T1000 (cell line): ENCODE results near the gene LMOD2.

Experiments used
- DNase-seq: peaks from one replicate; lab custom pipeline; 2025; ENCODE audit warnings: mixed read lengths; lab: John Stamatoyannopoulos, UW

The LMOD2 gene

DNA sequence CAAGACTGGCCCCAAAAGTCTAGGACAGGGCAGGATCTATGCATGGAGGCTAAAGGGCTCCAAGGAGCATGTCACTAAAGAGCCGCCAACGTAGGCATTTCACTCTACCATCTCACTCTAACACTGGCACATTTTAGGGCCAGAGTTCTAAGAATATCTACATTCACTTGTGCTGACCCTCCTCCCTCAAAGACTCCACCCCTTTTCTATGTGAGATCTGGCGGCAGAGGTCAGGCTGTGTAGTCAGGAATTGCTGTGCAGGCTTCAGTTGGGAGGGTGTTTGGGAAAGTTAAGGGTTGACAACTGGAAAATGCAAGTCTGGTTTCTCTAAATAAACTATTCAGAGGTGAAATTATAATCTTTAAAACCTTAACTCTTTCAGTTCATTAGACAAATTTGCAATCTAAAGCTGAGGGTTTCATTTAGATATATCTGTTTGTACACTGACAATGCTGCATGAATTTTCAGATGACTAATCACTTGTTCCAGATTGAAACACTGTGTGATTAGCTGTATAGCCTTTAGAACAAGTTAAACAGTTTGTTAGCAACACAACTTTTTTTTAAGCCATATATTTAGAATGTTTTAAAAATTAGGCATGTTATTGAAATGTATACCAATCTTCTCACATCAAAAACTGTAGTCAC, 18.2 kb downstream of the LMOD2 start:
- DNase-seq, result no peak

GRCh38 chr7:123674399-123675180, 18.9 kb downstream of the LMOD2 start:
- no peak for DNase-seq

DNA sequence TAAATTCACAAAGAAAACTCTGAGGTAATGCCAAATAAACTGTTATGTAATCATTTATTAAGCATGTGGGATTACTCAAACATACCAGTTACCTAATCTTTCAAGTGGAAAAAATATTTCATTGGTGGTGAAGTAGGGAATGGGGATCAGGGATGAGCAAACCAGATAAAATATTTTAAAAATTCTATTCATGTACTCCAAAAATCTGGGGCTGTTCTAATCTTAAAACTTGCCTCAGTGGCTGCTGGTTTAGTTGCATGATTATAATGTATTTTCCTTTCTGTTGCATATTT, 19.5 kb downstream of the LMOD2 start:
- DNase-seq, result no peak

DNA sequence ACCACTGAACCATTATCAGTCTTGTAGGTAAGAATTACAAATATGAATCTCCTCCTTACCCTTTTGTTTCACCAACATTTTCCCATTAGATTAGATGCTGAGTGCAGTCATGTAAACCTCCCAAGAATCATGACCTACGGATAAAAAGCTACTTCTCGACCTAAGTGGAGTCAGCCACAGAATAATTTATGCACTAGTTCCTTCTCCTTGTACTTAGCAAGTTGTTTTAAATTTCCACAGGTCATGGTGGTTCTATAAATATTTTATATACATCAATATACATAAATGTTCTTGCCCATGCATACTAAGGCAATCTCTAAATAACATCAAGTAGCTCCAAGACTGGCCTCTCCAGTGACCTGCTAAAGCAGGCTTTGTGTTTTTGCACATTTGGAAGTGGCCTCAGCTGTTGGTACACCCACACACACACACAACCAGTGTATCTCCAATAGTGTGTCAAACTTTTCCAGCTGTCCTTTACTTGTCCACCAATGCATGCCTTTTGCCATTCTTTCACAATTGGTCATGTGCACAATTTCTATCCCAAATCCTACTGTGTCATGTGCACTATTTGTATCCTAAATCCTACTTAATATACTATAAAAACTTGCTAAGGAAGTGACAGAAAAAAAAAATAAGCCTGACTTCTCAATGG, 21.5 kb downstream of the LMOD2 start:
- no peak for DNase-seq

GRCh38 chr7:123679614-123680013, 23.9 kb downstream of the LMOD2 start:
- DNase-seq, result no peak

DNA sequence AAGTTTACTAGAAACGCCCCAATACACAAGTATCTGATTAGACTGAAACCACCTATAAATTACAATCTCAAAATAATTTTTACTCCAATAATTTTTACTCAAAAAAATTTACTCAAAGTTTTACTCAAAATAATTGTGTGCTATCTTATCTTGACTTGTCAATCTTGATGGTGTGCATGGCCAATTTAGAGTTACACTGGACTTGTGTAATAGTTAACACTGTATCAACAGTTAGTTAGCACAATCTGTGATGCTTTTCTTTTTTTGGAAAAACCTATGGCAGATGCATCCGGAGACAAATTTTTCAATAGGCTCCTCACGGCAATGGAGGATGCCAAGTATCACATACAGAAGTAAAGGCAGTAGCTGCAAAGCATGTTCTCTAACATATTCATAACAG, 24.9 kb downstream of the LMOD2 start:
- no peak for DNase-seq

- no peak for DNase-seq
Measured at GRCh38 chr7:123681561-123681960, 25.9 kb downstream of the LMOD2 start.

GRCh38 chr7:123682690-123683089, 27.0 kb downstream of the LMOD2 start:
- DNase-seq, result no peak

- no peak for DNase-seq
Measured at GRCh38 chr7:123687161-123687560, 31.5 kb downstream of the LMOD2 start.

DNA sequence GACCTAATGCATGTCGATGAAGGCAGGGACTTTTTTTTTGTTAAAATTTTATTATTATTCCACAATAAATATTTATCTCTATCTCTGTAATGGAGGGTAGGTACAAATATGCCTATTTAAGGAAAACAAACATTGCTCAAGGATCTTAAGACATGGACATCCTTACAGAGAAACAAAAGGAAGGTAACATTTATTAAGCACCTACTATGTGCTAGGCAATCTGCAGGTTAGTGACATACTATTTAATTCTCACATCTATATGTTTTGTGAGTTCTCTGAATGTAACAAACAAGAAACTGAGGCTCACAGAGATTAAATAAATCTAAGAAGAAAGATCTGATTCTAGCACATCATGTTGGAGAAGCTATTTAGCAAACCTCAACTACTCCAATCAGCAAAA, 32.1 kb downstream of the LMOD2 start:
- no peak for DNase-seq

- DNase-seq, result no peak
Measured at GRCh38 chr7:123689250-123689649, 33.6 kb downstream of the LMOD2 start.

GRCh38 chr7:123690550-123690949, 34.9 kb downstream of the LMOD2 start:
- DNase-seq, result no peak

DNA sequence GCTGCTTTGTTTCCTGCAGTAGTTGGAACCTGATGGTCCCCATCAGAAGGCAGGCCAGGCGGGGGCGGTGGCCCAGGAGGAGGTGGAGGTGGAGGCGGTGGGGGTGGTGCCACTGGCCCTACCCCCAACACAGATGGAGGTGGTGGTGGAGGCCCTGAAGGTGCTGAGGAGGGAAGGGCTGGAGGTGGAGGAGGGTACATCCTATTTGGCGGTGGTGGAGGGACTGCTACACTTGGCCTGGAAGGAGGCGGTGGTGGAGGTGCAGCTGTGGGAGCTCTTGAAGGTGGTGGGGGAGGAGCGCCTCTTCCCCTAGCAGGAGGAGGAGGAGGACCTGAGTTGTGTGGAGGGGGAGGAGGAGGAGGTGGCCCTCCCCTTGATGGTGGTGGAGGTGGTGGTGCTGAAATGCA, 36.8 kb downstream of the LMOD2 start:
- no peak for DNase-seq

DNA sequence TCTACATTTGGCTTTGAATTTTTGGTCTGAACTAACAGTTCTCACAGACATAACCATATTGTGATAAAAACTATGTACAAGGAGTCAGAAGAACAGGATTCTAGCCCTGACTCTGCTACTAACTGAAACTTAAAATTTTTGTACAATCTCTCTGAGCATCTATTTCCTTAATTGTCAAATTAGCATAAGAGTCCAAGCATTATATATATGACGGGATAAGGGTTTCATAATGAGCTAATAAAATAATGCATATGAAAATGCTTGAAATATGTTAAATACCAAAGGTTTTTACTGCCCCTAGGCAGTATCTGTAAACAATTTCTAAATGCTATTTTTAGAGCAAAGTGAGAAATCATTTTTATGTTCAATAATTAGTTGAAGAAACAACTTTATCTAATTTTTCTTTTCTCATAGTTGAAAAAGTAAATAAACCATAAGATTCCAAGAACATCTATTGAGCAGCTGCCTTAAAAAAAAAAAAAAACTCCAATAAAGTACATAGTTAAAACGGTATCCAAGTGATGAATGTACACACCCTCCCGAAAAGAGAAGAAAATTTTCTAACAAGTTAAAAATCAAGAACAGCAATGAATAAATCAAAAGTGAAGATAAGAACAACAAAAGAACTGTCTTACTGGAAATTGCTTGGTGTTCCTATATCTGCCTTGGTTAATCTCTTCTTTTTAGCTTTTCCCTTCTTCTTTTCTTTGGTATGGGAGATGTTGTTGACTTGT, 40.4 kb downstream of the LMOD2 start:
- DNase-seq, result no peak

- DNase-seq, result no peak
Measured at GRCh38 chr7:123705211-123705901, 49.7 kb downstream of the LMOD2 start.

DNA sequence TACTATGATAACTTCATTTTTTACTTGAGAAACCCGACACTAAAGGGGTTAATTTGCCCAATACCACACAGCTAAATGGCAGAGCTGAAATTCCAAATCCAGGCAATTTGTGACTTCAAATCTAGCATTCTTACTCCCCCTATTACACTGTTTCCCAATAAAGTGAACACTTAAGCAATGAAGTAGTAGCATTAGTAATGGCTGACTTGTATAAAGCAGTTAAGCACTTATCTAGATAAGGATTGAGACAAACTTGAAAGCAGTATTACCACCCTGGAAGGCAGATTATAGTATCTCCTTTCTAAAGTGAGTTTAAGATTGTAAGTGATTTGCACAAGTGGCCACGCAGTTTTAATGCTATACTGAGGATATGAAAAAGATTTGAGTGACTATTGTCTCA, 53.9 kb downstream of the LMOD2 start:
- no peak for DNase-seq

DNA sequence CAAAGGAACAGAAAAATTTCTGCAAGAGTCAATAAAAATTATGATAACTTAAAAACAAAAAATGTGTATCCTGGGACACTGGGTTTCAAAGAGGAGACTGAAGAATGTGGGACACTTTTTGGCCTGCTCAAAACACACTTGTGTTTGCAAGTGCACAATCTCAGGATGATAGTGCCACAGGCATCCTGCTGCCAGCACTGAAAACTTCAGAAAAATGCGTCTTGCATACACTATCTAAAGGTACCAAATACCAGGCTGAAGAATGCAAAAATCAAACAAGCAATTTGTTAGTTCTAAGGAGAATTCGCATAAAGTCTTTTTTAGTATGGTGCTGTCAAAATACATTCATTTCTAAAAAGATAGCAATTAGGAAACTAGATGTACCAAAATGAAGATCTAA, 55.0 kb downstream of the LMOD2 start:
- no peak for DNase-seq

- DNase-seq, result no peak
Measured at GRCh38 chr7:123711832-123712293, 56.2 kb downstream of the LMOD2 start.

DNA sequence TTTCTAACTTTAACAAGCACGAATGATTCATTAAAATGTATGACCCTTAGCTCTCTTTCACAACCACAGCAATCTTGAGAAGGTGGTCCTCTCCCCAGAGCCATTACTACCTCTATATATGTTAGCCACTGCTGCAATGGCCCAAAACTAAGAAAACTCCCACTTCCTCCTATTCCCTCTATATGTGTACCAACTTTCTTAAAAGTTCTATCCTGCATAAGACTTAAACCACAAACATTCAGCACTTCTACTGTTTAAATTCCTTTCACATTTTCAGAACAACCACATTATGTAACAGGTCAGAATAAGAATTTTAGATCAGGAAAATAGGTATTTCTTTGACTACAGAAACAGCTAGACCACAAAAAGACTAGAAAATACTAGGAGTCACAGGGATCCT, 57.0 kb downstream of the LMOD2 start:
- DNase-seq, result no peak
